Measurements from ENCODE around the gene RNF32. TPM values are rescaled to one million over a fixed set of nuclear protein-coding genes. Genes with fewer than 3 reads are reported as not detected.

The RNF32 gene
- total RNA-seq, 1 experiment from 2014 or later: 0.18 TPM

GRCh38 chr7:156608173-156608478 lies 32.4 kb upstream of the RNF32 start:
- no peak overlapping the region for H3K27ac ChIP-seq
- H3K4me3 ChIP-seq: no peak overlapping the region
- H3K9me3 ChIP-seq (replicated peaks): no peaks in the 10 kb centered on the region
- H3K27me3 ChIP-seq (replicated peaks): peaks cover 2% of the 10 kb centered on the region; the same call in 1 of the 2 replicates
- 0 out of 2 replicates have a peak, but pooled peaks cover 3% of the 10 kb centered on the region for H3K4me1 ChIP-seq (replicated peaks)
- no peaks in the 10 kb centered on the region for H3K36me3 ChIP-seq
- DNase-seq (ENCODE audit: low read depth in 1 of 2, low spot score in 2 of 2): no peak

DNA sequence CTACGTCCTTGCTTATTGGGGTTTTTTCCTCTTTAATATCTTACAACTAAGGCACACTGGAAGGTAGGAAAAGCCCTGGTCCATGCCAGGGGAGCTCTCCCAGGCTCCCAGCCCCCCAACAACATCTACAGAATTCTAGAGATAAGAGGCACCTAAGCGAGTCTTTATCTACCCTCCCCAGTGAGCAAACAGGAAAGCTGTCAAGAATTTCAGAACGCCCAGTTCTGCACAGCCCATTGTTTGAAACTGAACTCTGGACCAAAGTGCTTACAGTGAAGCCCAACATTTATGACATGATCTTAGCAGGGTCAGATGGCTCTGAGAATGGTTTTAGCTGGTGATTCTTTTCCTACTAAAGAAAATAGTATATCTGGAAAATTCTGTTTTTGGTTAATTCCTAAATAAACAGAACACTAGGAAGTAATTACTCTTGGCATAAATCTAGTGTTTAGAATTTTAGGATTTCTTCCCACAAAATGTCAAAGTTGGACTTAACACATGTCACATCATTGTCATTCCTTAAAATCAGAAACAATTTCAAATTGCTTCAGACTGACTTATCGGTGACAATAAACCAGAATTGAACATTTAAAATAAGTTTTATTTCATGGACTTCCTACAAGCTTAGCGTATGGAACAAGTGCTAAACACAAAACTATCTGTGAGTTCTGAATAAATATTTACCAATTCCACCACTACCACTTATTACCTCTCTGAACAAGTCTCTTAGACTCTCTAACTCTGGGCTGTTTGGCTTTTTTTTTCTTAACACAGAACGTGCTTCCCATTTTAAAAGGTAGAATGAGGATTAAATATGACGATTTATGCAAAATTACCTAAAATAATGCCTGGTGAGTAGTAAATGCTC lies 31.3 kb upstream of the RNF32 start:
- no peaks in the 10 kb centered on the region for H3K36me3 ChIP-seq
- no peak for DNase-seq (ENCODE audit: low read depth in 1 of 2, low spot score in 2 of 2)
- H3K4me3 ChIP-seq: no peak overlapping the region
- H3K4me1 ChIP-seq (replicated peaks): 0 out of 2 replicates have a peak, but pooled peaks cover 3% of the 10 kb centered on the region
- no peak overlapping the region for H3K27ac ChIP-seq
- no peaks in the 10 kb centered on the region for H3K9me3 ChIP-seq (replicated peaks)
- H3K27me3 ChIP-seq (replicated peaks): peaks cover 2% of the 10 kb centered on the region; the same call in 1 of the 2 replicates

DNA sequence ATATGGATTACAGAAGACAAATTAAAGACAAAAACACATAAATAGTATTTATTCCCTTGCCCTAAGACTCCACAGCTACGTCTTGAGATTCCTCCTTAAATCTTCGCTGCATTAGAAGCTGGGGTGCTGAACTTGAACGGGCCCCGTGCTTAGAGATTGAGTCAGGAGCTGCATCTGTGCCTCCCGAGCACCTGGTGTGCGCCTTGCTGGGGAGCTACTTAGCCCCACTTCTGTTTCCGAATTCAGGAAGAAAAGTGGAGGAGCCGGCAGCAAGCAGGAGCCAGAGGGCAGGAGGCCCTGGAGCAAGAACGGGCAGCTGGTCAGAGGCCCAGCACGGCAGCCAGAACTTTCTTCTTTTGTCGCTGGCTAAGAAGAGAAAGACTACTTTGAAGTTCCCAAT lies 30.4 kb upstream of the RNF32 start:
- Histone ChIP-seq H3K4me3 (no peak overlapping the region), H3K36me3 (no peaks in the 10 kb centered on the region), H3K9me3 (replicated peaks) (no peaks in the 10 kb centered on the region), H3K4me1 (replicated peaks) (0 out of 2 replicates have a peak, but pooled peaks cover 3% of the 10 kb centered on the region), H3K27ac (no peak overlapping the region), H3K27me3 (replicated peaks) (peaks cover 2% of the 10 kb centered on the region; the same call in 1 of the 2 replicates)
- DNase-seq (ENCODE audit: low read depth in 1 of 2, low spot score in 2 of 2): no peak

- H3K36me3 ChIP-seq: no peaks in the 10 kb centered on the region
- H3K9me3 ChIP-seq (replicated peaks): no peaks in the 10 kb centered on the region
- H3K4me1 ChIP-seq (replicated peaks): 0 out of 2 replicates have a peak, but pooled peaks cover 3% of the 10 kb centered on the region
- H3K4me3 ChIP-seq: no peak overlapping the region
- H3K27me3 ChIP-seq (replicated peaks): peaks cover 2% of the 10 kb centered on the region; the same call in 1 of the 2 replicates
- no peak for DNase-seq (ENCODE audit: low read depth in 1 of 2, low spot score in 2 of 2)
- H3K27ac ChIP-seq: no peak overlapping the region
These were observed 30.0 kb upstream of the RNF32 start for GRCh38 chr7:156610601-156611000.

DNA sequence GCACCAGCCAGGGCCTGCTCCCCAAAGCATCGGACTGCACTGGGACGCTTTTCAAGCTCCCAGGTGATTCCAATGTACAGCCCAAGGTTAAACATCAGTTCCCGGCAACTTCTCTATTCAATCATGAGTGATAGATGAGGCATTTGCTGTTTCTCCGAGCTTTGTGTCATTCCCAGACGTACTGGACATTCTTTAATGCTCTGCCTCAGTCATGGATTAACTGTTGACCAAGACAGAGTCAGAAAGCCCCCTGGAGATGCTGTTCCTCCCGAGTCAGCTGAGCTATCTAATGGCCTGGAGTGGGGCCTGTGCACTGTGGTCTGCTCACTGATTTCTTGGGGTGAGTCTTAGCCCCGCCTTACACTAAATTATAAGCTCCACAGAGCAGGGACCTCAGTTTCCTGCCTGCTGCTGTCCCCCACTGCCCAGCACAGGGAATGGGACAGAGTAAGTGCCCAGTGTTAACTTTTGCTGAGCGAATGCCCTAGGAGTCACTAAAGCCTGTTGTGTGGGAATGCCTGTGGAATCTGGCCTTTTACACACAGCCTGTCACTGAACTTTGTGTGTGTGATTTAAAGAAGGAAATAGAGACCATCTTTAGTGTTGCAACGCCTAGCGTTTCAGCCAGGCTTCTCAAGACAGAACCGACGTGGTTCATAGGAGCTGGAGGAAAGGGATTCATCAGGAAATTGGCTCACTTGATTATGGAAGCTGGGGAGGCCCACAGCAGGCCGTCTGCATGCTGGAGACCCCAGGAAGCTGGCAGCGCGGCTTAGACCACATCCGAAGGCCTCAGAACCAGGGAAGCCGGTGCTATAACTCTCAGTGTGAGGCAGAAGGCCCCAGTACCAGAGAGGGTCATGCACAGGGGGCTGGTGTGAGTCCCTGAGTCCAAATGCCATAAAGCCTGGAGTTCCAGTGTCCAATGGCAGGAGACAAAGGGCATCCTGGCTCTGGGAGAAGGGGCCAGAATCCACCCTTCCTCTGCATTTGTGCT lies 29.3 kb upstream of the RNF32 start:
- Histone ChIP-seq H3K27me3 (replicated peaks) (peaks cover 2% of the 10 kb centered on the region; the same call in 1 of the 2 replicates), H3K4me1 (replicated peaks) (0 out of 2 replicates have a peak, but pooled peaks cover 3% of the 10 kb centered on the region), H3K9me3 (replicated peaks) (no peaks in the 10 kb centered on the region), H3K27ac (no peak overlapping the region), H3K4me3 (no peak overlapping the region), H3K36me3 (no peaks in the 10 kb centered on the region)
- no peak for DNase-seq (ENCODE audit: low read depth in 1 of 2, low spot score in 2 of 2)

- Histone ChIP-seq H3K27me3 (replicated peaks) (peaks cover 7% of the 10 kb centered on the region; the same call in 1 of the 2 replicates), H3K4me3 (no peak overlapping the region), H3K9me3 (replicated peaks) (no peaks in the 10 kb centered on the region), H3K4me1 (replicated peaks) (no peaks in the 10 kb centered on the region), H3K36me3 (no peaks in the 10 kb centered on the region), H3K27ac (no peak overlapping the region)
- DNase-seq (ENCODE audit: low read depth in 1 of 2, low spot score in 2 of 2): no peak
These were observed 27.6 kb upstream of the RNF32 start for GRCh38 chr7:156612930-156613329.

DNA sequence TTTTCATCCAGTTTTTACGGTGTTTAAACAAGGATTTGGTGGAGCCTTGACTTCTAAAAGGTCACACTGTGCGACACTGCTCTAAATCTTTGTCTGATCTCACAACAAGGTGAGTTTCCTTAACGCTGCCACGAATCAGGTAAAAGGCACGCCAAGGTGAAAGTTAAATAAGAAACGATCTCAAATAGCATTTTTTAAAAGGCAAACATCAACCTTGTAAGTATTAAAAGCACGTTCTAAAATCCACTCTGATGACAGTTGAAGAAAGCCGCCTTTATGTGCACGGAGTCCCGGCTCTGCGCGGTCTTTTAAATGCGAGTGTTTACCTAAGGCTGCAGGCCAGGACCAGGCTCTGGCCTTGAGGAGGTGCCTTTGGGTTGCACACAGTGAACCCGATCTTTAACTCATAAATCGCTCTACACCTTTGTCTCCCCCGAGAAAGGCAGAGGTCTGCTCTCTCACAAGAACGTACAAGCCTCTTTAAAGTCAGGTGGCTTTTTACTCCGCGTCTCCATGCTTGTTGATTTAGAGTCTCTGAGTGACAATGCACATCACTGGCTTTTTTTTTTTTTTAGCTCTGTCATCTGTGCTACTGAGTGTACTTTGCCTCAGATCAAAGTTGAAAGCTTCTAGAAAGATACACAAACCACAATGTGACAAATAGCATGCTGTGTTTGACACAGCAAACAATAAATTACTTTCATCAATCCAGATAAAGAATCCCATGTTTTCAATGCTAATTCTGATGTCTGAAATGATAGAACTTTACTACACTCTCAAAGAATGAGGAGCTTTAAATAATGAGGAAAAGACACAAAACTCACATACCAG lies 25.9 kb upstream of the RNF32 start:
- H3K36me3 ChIP-seq: no peaks in the 10 kb centered on the region
- no peak overlapping the region for H3K4me3 ChIP-seq
- no peak for DNase-seq (ENCODE audit: low read depth in 1 of 2, low spot score in 2 of 2)
- no peak overlapping the region for H3K27ac ChIP-seq
- H3K27me3 ChIP-seq (replicated peaks): peaks cover 4% of the 10 kb centered on the region; the same call in 1 of the 2 replicates
- no peaks in the 10 kb centered on the region for H3K4me1 ChIP-seq (replicated peaks)
- no peaks in the 10 kb centered on the region for H3K9me3 ChIP-seq (replicated peaks)

- Histone ChIP-seq H3K36me3 (no peaks in the 10 kb centered on the region), H3K27ac (no peak overlapping the region), H3K4me3 (no peak overlapping the region), H3K9me3 (replicated peaks) (no peaks in the 10 kb centered on the region), H3K27me3 (replicated peaks) (peaks cover 4% of the 10 kb centered on the region; the same call in 1 of the 2 replicates), H3K4me1 (replicated peaks) (no peaks in the 10 kb centered on the region)
- no peak for DNase-seq (ENCODE audit: low read depth in 1 of 2, low spot score in 2 of 2)
These were observed 24.0 kb upstream of the RNF32 start for GRCh38 chr7:156616269-156617202.

DNA sequence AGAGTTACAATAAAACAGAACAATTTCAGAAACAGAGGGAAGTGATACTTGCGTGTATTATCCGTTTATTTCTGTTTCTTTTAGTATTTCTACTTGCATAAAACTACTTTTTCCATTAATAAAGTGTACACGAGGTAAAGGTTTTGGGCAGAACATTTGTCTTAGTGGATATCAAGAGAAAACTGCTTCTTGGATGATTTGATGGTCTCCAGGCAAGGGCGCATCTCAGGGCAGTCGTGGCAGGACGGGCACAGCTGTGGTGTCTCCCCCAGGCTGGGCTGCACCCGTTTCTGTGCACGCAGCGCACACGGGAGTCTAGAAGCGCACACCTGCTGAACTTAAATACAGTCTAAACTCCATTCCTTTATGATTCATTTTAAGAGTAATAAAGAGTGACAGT lies 23.4 kb upstream of the RNF32 start:
- H3K27me3 ChIP-seq (replicated peaks): peaks cover 4% of the 10 kb centered on the region; the same call in 1 of the 2 replicates
- no peaks in the 10 kb centered on the region for H3K4me1 ChIP-seq (replicated peaks)
- H3K4me3 ChIP-seq: no peak overlapping the region
- DNase-seq (ENCODE audit: low read depth in 1 of 2, low spot score in 2 of 2): no peak
- H3K9me3 ChIP-seq (replicated peaks): no peaks in the 10 kb centered on the region
- H3K27ac ChIP-seq: no peak overlapping the region
- no peaks in the 10 kb centered on the region for H3K36me3 ChIP-seq

DNA sequence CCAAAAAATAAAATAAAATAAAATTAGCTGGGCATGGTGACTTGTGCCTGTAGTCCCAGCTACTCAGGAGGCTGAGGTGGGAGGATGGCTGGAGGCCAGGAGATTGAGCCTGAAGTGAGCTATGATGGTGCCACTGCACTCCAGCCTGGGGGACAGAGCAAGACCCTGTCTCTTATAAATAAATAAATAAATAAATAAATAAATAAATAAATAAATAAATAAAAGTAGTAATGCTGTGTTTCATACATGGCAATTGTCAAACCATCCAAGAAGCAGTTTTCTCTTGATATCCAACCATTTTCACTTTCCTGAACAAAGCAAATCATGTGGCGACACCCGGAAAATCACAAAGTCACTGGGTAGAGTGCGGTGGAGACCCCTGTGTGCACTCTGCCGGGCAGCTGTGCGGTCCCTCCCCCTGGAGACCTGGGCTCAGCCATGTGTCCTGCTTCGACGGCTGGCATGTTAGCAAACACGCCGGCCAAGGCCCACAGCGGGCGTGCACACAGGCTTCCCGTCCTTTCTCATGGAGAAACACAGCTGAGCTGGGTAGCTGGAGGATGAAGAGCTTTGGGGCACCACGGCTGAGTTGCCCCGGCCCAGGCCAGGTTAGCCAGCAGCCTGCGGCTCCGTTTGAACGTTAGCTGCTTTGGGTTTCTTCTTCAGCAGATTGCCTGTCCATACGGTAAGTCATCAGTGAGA lies 22.3 kb upstream of the RNF32 start:
- no peaks in the 10 kb centered on the region for H3K4me1 ChIP-seq (replicated peaks)
- no peaks in the 10 kb centered on the region for H3K36me3 ChIP-seq
- H3K27me3 ChIP-seq (replicated peaks): peaks cover 4% of the 10 kb centered on the region; the same call in 1 of the 2 replicates
- H3K27ac ChIP-seq: no peak overlapping the region
- no peak overlapping the region for H3K4me3 ChIP-seq
- DNase-seq (ENCODE audit: low read depth in 1 of 2, low spot score in 2 of 2): no peak
- H3K9me3 ChIP-seq (replicated peaks): no peaks in the 10 kb centered on the region

DNA sequence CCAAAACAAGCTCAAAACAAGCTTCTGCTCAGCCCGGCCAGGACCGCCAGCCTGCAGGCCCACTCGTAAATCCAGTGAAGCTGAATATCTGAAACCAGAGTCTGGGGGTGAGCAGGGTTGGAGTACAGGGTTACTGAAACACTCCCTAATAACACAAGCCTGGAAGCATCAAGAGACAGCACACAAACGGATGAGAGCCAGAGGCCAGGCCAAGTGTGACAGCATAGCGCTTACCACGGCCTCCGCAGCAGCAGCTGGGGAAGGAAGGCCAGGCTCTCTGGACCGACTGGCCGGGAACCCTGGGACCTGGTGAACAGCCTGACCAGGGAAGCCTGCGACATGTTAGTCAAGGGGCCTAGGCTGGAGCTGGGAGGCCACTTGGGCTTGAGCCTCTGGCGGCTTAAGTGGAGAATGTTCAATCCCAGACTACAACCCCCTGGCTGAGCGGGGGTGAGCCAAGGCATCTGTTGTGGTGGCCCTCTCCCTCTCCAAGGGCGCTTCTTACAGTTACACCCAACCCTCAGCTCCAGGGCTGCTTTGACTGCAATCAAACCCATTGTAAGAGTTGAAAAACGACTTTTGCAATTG lies 21.7 kb upstream of the RNF32 start:
- Histone ChIP-seq H3K27ac (no peak overlapping the region), H3K36me3 (no peaks in the 10 kb centered on the region), H3K9me3 (replicated peaks) (no peaks in the 10 kb centered on the region), H3K4me1 (replicated peaks) (no peaks in the 10 kb centered on the region), H3K27me3 (replicated peaks) (peaks cover 4% of the 10 kb centered on the region; the same call in 1 of the 2 replicates), H3K4me3 (no peak overlapping the region)
- DNase-seq (ENCODE audit: low read depth in 1 of 2, low spot score in 2 of 2): no peak
